Measurements from ENCODE around the gene ATP6V0D1.

The ATP6V0D1 gene

DNA sequence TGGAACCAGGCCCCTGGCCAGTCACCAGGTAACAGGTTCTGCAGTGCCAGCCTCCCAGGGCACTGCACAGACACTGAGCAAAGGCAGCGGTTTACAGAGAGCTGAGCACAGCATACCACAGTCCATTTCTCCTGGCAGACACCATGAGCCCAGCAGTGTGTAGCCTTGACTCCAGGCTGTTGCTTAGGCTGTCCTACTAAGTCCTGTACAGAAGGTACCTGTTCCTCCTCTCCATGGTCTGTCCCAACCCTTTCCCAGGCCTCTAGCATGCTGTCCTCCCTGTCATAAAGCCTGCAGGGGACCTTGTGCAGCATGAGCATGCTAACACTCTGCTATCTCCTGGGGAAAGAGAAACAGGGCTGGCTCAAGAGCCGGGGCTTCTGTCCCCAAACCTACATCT lies 20.0 kb downstream of the ATP6V0D1 start:
- ChIA-PET POLR2A (no interaction called here), CTCF (no interaction called here)
- DNase-seq (ENCODE audit: extremely low spot score) = no peak
- TF ChIP-seq L3MBTL2 (conservative IDR thresholded peaks at IDR 0.05) = no peak
- no peak for TF ChIP-seq FOXA1 (IDR thresholded peaks at IDR 0.05)
- no peak for TF ChIP-seq BHLHE40 (IDR thresholded peaks at IDR 0.05; ENCODE audit: borderline replicate concordance)
- TF ChIP-seq NFRKB (IDR thresholded peaks at IDR 0.05) = no peak
- TF ChIP-seq CTBP1 (IDR thresholded peaks at IDR 0.05; ENCODE audit: borderline replicate concordance) = no peak
- no peak for TF ChIP-seq ELF4 (IDR thresholded peaks at IDR 0.05)
- no peak for TF ChIP-seq TARDBP (IDR thresholded peaks at IDR 0.05)
- no peak for TF ChIP-seq SUZ12 (IDR thresholded peaks at IDR 0.05)
- TF ChIP-seq LEF1 (IDR thresholded peaks at IDR 0.05; ENCODE audit: borderline replicate concordance) = no peak
- TF ChIP-seq ARNT (IDR thresholded peaks at IDR 0.05) = no peak
- no peak for TF ChIP-seq SP1 (IDR thresholded peaks at IDR 0.05)

GRCh38 chr16:67460168-67460567 lies 20.8 kb downstream of the ATP6V0D1 start:
- no peak for DNase-seq (ENCODE audit: extremely low spot score)
- TF ChIP-seq ZNF384 (IDR thresholded peaks at IDR 0.05) (no peak), PKNOX1 (IDR thresholded peaks at IDR 0.05) (no peak)
- CTCF ChIA-PET = no interaction called here

DNA sequence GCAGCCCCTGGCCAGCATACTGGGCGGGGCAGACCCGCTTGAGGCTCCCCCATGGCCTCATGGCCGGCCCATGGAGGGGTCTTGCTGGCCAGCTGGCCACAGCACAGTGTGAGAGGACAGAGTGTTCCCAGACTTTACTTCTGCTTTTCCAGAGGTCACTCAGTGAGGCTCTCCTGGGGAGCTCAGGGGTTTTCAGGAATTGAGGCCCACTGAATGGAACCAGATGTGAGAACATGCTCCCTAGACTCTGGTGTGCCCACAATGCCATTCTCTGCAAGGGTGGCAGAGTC lies 21.2 kb downstream of the ATP6V0D1 start:
- no peak for DNase-seq (ENCODE audit: extremely low spot score)
- POLR2A ChIA-PET = no interaction called here
- TF ChIP-seq BHLHE40 (IDR thresholded peaks at IDR 0.05; ENCODE audit: borderline replicate concordance) (no peak), ARNT (IDR thresholded peaks at IDR 0.05) (no peak), ELF4 (IDR thresholded peaks at IDR 0.05) (no peak), PKNOX1 (IDR thresholded peaks at IDR 0.05) (no peak), ZNF384 (IDR thresholded peaks at IDR 0.05) (no peak), L3MBTL2 (conservative IDR thresholded peaks at IDR 0.05) (no peak), FOXK2 (IDR thresholded peaks at IDR 0.05) (no peak), CTBP1 (IDR thresholded peaks at IDR 0.05; ENCODE audit: borderline replicate concordance) (no peak), SUZ12 (IDR thresholded peaks at IDR 0.05) (no peak)
- CTCF ChIA-PET = no interaction called here

More at GRCh38 chr16:67460168-67460567, 20.8 kb downstream of the ATP6V0D1 start:
- POLR2A ChIA-PET = no interaction called here

DNA sequence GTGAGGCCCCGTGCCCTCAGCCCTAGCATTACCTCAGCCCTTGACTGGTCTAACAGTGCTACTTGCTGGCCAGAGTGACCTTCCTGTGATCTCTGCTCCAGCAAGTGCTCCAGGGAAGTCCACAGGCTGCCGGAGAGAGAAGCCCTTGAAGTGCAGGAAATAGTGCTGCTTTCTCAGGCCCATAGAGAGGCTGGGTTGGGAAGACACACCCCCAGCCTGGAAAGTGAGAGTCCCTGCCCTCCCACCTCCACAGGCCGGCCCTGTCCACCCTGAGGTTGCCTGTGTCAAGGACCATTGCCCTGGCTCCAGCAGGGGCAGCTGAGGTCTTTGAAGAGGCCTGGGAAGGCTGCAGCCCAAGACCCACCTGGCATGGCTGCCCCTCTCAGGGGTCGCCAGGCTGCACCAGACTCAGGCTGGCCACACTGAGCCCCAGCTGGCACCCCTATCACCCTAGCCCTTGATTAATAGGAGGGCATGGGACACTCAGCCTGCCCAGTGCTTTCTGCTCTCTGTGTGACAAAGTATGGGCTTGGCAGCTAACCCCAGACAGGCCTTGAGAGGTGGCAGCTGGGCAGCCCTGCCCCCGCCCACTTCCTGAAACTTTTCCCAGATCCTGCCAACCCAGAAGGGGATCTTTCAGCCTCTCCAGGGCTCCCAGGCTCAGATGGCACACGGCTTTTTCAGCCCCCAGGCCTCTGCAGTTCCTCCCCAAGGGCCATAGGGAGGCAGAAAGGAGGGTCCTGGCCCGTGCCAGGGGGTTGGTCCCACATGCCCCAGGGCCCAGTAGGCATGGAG lies 21.7 kb downstream of the ATP6V0D1 start:
- CTCF ChIA-PET = no interaction called here
- no peak for DNase-seq (ENCODE audit: extremely low spot score)
- POLR2A ChIA-PET = no interaction called here

DNA sequence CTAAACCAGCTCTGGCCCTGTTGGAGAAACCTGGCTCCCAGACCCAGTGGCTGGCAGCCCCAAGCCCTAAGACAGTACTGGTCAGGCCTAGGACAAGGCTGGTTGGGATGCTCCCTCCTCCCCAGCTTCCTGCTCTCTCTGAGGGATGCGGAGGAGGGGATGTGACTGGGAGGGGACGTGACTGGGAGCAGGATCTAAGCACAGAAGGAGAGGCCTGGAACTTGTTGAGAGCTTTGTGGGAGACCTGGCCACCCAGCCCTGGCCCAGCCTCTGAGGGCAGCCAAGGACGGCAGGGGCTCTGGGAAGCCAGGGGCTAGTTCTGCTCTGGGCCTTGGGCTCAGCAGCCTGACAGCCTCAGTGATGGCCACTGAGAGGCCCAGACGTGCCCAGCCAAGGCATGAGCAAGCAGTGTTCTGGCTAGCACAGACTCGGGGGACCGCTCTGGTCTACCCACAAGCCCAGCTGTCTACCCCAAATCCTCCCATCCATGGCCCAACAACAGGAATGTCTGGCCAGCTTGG lies 22.8 kb downstream of the ATP6V0D1 start:
- TF ChIP-seq HDGF (IDR thresholded peaks at IDR 0.05; ENCODE audit: borderline replicate concordance) (no peak), SUZ12 (IDR thresholded peaks at IDR 0.05) (no peak), FOXA1 (IDR thresholded peaks at IDR 0.05) (no peak), SP1 (IDR thresholded peaks at IDR 0.05) (no peak)
- ChIA-PET POLR2A (interaction anchor here (1.4 kb wide), 1 partner anchor 23 kb away, joined by 3 read pairs; the partner anchor contains the start of gene ATP6V0D1), CTCF (interaction anchor here (0.8 kb wide), 1 partner anchor 15 kb away, joined by 3 read pairs; no protein-coding TSS in a partner anchor)
- DNase-seq (ENCODE audit: extremely low spot score) = no peak

More for the DNA sequence above, 21.7 kb downstream of the ATP6V0D1 start:
- TF ChIP-seq CTBP1 (IDR thresholded peaks at IDR 0.05; ENCODE audit: borderline replicate concordance) = no peak
- no peak for TF ChIP-seq SUZ12 (IDR thresholded peaks at IDR 0.05)
- no peak for TF ChIP-seq LEF1 (IDR thresholded peaks at IDR 0.05; ENCODE audit: borderline replicate concordance)
- no peak for TF ChIP-seq FOXK2 (IDR thresholded peaks at IDR 0.05)
- no peak for TF ChIP-seq L3MBTL2 (conservative IDR thresholded peaks at IDR 0.05)

DNA sequence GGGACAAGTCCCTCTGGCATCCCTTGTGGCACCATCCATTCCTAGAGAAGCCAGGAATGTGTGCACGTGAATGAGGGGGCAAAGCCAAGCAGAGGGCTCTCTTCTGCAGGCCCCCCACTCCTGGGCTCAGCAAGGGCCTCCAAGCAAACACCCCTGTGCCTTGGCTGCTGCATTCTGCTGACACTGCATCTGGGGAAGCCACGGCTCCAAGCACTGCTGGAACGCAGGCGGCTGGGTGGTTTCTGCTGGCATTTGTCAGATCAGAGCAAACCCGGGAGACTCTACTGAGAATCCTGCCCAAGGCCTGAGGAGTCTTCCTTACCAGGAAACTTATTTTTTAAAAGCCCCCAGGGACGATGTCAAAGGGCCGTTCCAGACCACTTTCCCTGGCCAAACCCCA lies 23.3 kb downstream of the ATP6V0D1 start:
- DNase-seq (ENCODE audit: extremely low spot score) = no peak
- POLR2A ChIA-PET = interaction anchor here (1.4 kb wide), 1 partner anchor 23 kb away, joined by 3 read pairs; the partner anchor contains the start of gene ATP6V0D1
- TF ChIP-seq LEF1 (IDR thresholded peaks at IDR 0.05; ENCODE audit: borderline replicate concordance) (no peak), ELF4 (IDR thresholded peaks at IDR 0.05) (no peak), HDGF (IDR thresholded peaks at IDR 0.05; ENCODE audit: borderline replicate concordance) (no peak), CTBP1 (IDR thresholded peaks at IDR 0.05; ENCODE audit: borderline replicate concordance) (no peak), ZNF384 (IDR thresholded peaks at IDR 0.05) (no peak), FOXA1 (IDR thresholded peaks at IDR 0.05) (no peak), ARNT (IDR thresholded peaks at IDR 0.05) (no peak), NFRKB (IDR thresholded peaks at IDR 0.05) (no peak), FOXM1 (IDR thresholded peaks at IDR 0.05; ENCODE audit: borderline replicate concordance) (no peak), SUZ12 (IDR thresholded peaks at IDR 0.05) (no peak), L3MBTL2 (conservative IDR thresholded peaks at IDR 0.05) (no peak), BHLHE40 (IDR thresholded peaks at IDR 0.05; ENCODE audit: borderline replicate concordance) (no peak), FOXK2 (IDR thresholded peaks at IDR 0.05) (no peak), PKNOX1 (IDR thresholded peaks at IDR 0.05) (no peak), SP1 (IDR thresholded peaks at IDR 0.05) (no peak), TARDBP (IDR thresholded peaks at IDR 0.05) (no peak)
- CTCF ChIA-PET = no interaction called here

Data from HEK293T (cell line).